Spleen (tissue), 7 donors: ENCODE measurements around the gene LUC7L.
A peak's percentile ranks its signal among the peaks of the same experiment; 100 is the strongest.

Experiments used
- POLR2A ChIP-seq, 3 donors: fragments of 450-650 bp; IDR thresholded peaks; one replicate each; pipeline ENCODE4 v1.5.1; 2017; ENCODE audit warnings: antibody characterized with exemption in 3 of 3, mild to moderate bottlenecking in 1 of 3
- POLR2AphosphoS5 ChIP-seq, 3 donors: sonication (generic); formaldehyde crosslinking; IDR thresholded peaks; one replicate each; pipeline ENCODE4 v1.5.1; 2017; ENCODE audit warnings: antibody characterized with exemption in 3 of 3
- TF ChIP-seq, protein P1 (sequence below), 11 experiments: fragments of 200-600 bp in 7 of 11; fragments of 450-650 bp in 4 of 11; sonication (generic) in 4 of 11; IDR thresholded peaks in 8 of 11; conservative IDR thresholded peaks in 3 of 11; 1 replicate in 7 of 11; 2 replicates in 4 of 11; pipeline versions ENCODE4 v1.4.0 to v1.8.0; 2016 to 2021; ENCODE audit warnings: antibody characterized with exemption in 11 of 11, inconsistent platforms in 4 of 11, mild to moderate bottlenecking in 1 of 11
- donor health status: DM: no; HTN: no; CAD: no; lungs with moderate emphysema.
- donor health status: DM: no; HTN: no; CAD: no.
- donor health status: DM: no; HTN: no; CAD: no.

DNA sequence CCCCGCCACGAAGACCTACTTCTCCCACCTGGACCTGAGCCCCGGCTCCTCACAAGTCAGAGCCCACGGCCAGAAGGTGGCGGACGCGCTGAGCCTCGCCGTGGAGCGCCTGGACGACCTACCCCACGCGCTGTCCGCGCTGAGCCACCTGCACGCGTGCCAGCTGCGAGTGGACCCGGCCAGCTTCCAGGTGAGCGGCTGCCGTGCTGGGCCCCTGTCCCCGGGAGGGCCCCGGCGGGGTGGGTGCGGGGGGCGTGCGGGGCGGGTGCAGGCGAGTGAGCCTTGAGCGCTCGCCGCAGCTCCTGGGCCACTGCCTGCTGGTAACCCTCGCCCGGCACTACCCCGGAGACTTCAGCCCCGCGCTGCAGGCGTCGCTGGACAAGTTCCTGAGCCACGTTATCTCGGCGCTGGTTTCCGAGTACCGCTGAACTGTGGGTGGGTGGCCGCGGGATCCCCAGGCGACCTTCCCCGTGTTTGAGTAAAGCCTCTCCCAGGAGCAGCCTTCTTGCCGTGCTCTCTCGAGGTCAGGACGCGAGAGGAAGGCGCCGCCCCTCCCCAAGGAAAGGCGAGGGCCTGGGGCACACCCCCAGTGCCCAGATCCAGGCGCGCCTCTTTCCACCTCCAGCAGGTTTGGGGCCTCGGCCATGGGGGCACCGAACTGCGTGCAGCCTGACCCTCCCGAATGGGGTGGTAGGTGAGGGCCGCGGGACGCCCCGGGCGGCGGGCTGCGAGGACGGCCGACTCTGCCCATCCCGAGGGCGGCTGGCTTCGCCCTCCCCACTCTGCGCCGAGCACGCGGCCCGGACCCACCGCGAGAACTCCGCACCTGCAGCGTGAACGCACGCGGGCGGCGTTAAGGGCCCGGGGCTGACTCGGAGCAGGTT, 48.3 kb downstream of the LUC7L start:
- TF ChIP-seq POLR2A (IDR thresholded peaks at IDR 0.05): no peak
- TF ChIP-seq, protein P1, sequence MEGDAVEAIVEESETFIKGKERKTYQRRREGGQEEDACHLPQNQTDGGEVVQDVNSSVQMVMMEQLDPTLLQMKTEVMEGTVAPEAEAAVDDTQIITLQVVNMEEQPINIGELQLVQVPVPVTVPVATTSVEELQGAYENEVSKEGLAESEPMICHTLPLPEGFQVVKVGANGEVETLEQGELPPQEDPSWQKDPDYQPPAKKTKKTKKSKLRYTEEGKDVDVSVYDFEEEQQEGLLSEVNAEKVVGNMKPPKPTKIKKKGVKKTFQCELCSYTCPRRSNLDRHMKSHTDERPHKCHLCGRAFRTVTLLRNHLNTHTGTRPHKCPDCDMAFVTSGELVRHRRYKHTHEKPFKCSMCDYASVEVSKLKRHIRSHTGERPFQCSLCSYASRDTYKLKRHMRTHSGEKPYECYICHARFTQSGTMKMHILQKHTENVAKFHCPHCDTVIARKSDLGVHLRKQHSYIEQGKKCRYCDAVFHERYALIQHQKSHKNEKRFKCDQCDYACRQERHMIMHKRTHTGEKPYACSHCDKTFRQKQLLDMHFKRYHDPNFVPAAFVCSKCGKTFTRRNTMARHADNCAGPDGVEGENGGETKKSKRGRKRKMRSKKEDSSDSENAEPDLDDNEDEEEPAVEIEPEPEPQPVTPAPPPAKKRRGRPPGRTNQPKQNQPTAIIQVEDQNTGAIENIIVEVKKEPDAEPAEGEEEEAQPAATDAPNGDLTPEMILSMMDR (IDR thresholded peaks at IDR 0.05 in 8 of 11, conservative IDR thresholded peaks at IDR 0.05 in 3 of 11): no peak
- TF ChIP-seq POLR2AphosphoS5 (IDR thresholded peaks at IDR 0.05): peak; percentile 71 to 85 (median 74)
